CD4-positive, alpha-beta T cell treated with Interferon gamma for 1 hour (primary cell): ENCODE measurements around the gene TGM2.

Source experiments
- DNase-seq: peaks from one replicate; pipeline ENCODE4 v3.0.0-alpha.2; 2020

Gene TGM2

DNA sequence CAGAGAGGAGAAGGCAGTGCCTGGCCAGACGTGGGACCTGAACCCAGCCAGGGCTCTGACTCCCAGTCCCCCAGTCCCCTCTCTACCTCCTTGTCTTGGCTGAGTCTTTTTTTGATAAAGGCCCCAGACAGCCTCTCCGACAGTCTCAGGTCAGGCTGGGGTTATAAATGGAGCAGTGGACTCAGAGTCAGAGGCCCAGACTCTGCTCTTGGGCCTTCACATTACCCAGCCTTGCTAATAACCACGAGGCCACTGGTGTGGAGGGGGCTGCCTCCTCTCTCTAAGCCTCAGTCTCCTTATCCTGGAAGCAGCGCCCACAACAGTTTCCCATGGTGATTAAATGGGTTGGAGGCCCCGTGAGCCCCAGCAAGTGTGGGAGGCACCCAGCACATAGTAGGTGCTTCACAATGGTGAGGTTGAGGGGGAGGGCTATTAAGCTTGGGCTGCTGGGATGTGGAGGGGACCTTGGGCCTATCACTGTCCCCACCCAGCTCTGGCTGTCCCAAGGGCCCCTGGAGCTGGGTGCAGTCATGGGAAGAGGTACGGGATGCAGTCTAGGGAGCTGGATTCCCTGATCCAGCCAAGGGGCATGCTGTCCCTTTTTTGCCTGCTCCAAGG lies 35.7 kb downstream of the TGM2 start:
- DNase-seq: no peak

DNA sequence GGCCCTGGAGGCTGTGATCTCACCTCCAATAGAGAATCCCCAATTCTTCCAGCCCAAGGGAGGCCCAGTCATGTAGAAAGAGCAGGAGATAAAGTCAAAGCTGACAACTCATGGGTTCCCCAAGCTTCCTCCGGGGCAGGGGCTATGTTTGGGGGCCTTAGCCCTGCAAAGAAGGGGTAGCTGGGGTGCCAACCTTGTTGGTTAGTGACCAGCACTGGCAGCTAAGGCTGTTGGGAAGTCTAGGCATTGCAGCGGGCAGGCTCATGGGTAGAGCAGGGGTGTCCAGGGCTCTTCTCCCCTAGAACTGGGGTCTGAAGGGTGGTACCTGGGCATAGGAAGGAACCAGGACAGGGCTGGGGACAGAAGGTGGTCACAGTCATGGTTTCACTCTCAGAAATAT lies 36.4 kb downstream of the TGM2 start:
- DNase-seq: no peak

DNA sequence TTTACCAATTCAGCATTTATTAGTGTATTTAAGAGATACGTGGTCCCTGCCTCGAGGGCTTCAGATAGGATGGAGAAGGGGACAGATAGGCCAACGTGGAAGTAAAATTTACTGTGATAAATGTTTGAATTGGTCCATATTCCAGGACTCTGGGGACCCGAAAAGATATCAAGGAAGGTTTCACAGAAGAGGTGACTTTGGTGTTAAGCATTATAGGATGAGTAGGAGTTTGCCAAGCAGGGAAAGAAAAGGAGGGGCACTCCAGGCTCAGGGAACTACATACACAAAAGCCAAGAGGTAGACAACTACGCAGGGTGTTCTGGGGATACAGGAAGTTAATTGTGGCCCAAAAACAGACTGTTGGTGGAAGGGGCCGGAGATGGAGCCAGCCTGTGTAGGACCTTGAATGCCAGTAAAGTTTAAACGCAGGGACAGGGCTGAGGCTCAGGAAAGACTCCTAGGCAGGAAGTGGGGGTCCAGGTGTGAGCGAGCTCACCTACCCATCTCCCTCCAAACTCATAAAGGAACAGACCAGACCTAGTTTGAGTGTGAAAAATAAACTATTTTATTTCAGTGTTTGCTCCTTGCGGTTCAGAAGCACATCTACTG lies 37.0 kb downstream of the TGM2 start:
- DNase-seq: no peak

DNA sequence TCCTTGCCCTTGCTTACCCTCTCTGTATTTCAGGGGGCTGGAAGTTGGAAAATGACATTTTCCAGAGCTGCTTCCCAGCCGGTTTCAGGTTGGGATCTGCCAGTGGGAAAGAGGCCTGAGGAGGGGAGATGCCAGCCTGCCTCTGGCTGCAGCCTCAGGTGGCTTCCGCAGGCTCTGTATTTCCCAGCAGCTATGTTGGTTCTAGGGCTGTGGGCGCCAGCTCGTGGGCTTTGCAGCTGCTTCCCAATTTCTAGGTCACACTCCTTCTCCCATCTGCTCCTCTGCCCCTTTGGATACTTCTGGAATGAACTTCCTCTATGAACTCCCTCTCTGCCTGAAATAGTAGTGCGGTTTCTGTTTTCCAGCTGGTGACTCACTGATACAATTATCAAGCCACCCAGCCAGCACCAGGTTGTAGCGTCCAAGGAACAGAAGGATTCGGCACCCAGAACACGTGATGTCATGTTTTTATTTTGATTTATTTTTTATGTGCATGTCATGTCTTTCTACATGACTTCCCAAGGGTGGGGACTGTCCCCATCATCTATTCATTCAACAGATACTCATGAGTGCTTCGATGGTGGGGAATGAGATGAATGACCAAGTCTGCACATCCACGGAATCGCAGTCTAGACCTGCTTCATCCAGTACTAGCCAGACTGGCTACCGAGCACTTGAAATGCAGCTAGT lies 38.0 kb downstream of the TGM2 start:
- no peak for DNase-seq

DNA sequence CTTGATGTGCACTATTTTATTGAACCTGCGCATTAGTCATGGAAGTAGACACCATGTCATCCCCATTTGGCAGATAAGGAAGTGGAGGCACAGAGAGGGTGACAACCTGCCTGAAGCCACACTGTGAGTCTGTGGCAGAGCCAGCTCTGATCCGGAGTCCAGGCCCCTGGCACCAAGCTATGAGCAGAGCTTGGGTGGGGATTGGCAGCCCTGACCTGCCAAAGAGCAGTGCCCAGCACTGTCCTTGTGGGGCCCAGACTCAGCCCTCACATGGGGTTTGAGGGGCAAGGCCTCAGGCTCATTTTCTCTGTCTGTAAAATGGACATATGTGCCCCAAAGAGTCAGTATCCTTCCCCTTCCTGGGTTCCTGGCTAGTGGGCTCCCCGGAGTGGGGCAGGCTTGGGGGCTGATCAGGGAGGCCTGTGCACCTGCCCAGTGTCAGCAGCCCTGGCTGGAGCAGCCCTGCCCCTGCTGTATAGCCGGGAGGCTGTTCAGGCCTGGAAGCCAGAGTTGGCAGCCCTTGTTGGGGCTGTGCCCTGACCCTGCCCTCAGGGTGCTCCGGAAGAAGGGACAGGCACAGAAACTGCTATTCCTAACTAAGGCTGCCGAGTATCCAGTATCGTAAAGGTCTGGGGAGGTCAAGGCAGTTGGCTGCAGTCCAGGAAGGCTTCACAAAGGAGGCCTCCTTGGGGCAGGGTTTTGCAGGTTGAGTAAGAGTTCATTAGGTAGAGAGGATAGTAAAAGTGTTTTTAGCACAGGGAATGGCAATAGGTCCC lies 38.7 kb downstream of the TGM2 start:
- no peak for DNase-seq

DNA sequence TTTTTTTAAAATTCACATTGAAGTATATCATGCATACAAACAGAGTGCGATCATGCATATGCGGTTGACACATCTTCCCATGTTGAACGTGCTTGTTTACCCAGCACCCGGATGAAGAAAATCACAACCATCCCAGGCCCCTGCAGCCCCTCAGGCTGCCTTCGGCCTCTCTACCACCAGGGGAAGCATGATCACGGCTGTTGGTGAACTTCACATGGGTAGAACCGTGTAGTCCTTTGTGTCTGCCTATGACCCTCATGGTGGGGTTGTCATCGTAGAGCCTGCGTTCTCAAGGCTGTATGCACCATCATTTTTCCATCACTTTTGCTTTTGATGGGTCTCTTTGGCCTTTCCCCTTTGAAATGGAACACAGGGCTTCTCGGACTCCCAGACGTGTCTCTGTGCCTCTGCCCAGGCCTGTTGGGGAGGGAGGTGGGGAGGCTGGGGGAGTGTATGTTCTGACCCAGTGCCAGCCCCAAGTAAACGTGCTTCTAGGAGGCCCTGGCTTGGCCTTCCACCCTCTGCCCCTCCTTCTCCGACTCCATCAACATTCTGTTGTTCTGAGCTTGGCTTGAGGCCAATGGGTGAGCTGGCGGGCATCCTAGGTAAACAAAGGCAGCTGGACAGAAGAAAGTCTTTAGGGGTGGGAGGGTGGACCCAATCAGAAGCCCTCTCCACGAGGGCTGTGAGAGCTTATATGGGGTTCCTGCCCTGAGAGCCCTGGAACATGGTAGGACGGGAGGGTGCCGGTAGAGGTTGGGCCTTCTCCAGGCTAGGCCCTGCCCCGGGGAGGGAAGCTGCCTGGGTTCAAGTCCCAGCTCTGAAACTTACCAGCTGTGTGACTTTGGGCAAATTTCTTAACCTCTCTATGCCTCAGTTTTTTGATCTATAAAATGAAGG lies 39.7 kb downstream of the TGM2 start:
- DNase-seq: no peak

DNA sequence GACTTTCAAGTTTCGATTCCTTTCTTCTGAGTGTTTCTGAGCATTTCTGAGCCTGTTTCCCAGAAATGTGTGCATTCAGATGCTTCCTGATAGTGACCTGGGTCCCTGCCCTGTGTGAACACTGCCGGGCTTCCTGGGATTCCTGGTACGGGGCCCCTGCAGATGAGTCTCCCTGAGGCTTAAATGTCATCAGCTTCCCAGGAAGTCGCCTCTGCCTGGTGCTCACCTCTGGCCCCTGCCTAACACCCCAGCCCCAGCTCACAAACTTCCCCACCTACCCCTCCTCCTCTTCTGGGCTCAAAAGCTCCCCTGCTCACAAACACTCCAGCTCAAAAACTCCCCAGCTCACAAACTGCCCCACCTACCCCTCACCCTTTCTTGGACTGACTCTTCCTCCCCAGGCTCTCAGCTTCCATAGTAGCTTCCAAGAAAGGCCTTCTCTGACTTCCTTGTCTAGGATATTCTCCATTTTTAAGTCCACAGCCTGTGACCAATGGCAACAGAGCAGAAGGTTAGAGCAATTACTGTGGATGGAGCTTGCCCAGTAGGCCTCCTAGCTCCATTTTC lies 42.0 kb downstream of the TGM2 start:
- DNase-seq: no peak

DNA sequence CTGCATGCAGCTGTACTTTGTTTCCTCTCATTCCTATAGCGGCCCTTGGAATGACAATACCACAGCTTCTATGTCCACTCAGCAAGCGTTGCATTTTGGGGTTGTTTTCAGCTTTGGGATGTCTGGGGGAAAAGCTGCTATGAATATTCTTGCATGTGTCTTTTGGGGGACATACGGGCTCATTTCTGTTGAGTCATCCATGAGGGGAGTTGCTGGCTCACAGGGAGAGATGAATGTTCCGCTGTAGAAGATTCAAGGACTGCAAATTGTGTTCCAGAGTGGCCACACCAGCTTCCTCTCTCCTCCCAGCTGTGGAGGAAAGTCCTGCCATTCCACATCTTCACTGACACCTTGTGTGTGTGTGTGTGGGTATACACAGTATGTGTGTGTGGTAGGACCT lies 43.3 kb downstream of the TGM2 start:
- DNase-seq: no peak

DNA sequence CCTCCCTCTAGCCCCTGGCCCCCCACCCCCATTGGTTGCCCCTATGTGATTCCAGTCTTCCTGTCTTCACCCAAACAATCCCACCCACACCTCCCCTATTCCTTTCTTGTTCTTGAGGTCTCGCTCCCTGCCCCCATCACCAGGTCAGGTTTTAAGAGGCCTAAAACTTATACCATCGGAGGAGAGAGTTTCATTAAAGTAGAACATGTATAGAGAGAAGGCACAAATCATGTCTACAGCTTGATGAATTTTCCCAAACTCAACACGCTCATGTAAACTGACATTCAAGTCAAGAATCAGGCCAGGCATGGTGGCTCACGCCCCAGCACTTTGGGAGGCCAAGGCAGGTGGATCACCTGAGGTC lies 44.5 kb downstream of the TGM2 start:
- DNase-seq: no peak

DNA sequence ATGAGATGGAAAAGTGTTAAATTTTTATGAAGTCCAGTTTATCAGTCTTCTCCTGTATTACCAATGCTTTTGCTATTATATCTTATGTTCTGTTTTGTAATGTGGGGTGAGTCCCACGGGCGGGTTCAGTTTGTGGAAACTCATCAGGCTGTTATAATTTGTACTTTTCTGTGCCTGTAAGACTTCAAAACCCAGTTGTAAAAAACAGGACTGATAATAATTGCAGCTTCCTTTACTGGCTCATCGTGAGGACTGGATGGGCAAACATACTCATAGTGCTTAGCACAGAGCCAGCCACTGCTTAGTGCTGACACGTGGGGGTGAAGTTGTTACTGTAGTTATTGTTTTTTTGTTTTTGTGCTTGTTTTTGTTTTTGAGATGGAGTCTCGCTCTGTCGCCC lies 45.6 kb downstream of the TGM2 start:
- DNase-seq: no peak

DNA sequence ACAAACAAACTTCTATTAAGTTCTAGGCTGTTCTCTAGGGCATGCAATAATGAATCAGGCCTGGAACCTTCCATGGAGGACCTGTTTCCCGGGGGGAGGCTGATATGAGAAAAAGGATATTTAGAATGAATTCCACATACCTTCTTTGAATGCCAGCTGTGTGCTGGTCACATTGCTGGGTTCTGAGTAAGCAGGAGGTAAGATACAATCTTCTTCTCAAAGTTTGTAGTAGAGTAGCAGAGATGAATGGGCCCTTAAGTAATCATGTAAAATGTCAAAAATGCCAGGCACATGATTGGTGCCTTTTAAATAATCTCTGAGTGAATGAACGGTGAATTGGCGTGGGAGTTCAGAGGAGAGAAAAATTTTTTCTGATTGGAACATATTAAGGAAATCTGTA lies 47.4 kb downstream of the TGM2 start:
- no peak for DNase-seq

DNA sequence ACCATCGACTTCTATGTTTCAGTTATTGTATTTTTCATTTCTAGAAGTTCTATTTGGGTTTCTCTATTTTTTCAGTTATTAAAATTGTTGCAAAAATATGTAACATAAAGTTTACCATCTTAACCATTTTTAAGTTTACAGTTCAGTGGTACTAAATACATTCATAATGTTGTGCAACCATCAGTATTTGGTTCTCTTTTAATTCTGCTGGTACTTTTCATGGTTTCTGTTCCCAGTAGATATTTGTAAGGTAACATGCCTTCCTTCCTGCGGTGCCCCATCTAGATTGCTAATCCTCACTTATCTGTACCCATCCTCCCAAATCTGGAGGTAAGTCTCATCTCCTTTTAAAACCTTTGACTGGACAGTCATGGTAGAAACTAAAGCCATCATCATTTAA lies 47.9 kb downstream of the TGM2 start:
- no peak for DNase-seq

DNA sequence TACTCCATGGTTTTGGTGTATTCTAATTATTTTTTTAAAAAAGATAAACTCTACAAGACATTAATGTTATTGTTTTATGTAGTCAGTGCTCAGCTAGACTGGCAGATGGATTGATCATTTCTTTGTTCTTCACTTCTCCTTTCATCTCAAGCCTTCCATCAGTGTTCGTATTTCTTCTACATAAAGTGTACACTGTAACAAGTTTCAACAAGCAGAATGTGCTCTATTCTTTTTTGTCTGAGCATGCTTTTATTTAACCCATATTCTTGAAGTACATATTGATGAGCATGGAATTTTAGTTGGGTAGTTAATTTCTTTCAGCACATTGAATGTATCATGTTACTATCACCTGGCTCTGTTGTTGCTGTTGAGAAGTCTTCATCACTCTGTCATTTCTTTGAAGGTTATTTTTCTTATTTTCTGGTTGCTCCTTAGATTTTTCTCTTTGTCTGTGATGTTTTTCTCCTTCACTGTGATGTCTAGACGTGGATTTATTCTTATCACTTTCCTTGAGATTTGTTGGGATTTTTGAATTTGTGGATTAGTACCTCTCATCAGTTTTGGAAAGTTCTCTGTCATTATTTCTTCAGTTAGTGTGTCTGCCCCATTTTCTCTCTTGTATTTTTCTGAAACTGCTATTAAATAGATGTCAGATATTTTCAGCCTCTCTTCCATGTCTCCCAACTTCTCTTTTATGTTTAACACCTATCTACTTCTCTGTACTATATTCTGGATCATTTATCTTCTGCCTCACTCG lies 48.5 kb downstream of the TGM2 start:
- DNase-seq: no peak

DNA sequence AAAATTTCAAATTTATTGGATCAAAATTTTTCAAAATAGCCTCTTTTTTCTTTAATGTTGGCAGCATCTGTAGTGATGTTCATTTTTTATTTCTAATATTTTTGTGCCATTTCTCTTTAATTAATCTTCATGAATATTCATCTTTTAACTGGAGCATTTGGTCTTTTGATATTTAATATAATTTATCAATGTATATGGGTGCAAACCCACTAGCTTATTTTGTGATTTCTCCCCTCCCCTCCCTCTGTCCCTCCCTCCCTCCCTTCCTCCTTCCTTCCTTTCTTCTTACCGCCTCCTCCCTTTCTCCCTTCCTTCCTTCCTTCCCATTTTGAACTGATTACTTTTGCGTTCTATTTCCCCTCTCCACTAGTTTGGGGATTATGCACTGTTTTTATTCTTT lies 49.2 kb downstream of the TGM2 start:
- no peak for DNase-seq

DNA sequence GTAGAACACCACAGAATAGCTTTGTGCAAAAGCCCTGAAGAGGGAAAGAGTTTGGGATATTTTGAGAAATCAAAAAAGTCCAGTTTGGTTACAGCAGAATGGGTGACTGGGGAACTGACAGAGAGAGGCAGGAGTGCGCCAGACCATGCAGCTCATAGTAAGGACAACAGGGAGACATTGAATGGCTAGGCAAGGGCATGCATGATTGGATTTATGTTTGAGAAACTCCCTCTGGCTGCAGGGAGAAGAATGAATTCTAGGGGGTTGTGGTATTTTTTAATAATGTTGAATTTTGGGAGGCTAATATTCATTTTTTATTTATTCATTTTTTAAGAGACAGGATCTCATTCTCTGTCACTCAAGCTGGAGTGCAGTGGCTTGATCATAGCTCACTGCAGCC lies 49.9 kb downstream of the TGM2 start:
- no peak for DNase-seq

DNA sequence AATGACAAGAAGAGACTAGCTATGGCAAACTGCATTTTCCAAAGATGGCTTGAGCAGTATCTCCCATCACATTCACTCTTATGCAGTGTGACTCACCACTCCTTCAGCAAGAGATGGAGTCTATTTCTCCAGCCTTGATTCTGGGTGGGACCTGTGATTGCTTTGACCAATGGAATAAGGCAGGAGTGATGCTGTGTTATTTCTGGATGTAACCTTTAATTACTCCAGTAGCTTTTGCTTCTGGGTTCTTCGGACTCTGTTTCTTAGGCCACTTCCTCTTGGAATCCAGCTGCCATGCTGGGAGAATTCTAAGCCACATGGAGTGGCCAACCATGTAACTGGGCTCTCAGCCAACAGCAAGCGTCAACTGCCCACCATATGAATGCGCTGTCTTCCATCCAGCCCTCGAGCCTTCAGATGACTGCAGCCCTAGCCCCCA lies 50.7 kb downstream of the TGM2 start:
- DNase-seq: no peak

DNA sequence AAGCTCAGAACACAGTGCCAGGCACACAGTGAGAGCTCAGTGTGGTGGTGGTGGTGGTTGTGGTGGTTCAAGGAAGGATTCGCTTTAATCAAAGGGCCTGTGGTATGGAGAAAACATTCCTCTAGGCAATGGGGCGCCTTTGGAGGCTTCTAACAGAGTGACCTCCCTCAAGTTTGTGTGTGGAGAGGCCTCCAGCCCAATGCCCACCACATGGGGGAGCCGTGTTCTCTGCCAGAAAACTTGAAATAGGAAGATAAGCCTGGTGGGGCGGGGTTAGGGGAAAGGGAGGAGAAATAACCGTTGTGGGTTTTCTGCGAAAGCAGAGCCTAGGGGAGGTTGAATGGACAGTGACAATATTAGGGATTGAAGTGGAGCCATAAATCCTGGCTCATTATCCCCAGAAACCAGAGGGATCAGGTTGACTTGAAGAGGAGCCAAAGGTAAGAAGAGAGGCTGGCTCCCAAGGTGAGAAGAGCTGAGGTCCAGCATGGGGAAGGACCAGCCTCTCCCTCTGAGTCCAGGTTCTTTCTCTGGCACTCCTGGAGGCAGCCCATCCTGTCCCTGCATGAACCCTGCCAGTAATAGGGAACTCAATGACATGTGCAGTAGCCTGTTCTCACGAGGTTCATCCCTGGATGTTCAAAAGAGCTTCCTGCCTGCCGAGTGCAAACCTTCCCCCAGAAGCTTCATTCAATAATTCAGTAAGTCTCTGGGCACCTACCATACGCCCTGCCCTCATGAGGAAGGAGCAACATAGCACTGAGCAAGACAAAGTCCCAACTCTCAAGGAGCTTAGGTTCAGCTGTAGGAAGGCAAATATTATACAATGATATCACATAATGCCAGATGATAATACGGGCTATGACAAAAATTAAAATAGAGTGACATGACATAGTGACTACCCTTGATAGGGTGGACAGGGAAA lies 51.4 kb downstream of the TGM2 start:
- DNase-seq: peak; percentile 19

DNA sequence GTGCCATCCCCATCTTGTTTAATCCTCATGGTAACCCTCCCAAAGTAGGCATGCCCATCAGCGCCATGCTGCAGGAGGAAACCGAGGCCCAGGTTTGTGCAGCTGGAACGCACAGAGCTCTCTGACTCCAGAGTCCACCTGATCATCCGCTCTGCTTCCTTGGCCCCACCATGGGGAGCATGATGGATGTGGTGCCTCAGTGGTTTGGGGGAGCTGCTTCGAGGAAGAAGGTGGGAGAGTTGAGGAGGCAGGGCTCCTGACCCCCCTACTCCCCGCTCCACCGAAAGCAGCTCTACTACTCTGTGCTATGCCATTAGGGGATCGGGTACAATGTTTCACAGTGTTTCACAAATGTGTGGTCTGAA lies 52.2 kb downstream of the TGM2 start:
- DNase-seq: no peak

DNA sequence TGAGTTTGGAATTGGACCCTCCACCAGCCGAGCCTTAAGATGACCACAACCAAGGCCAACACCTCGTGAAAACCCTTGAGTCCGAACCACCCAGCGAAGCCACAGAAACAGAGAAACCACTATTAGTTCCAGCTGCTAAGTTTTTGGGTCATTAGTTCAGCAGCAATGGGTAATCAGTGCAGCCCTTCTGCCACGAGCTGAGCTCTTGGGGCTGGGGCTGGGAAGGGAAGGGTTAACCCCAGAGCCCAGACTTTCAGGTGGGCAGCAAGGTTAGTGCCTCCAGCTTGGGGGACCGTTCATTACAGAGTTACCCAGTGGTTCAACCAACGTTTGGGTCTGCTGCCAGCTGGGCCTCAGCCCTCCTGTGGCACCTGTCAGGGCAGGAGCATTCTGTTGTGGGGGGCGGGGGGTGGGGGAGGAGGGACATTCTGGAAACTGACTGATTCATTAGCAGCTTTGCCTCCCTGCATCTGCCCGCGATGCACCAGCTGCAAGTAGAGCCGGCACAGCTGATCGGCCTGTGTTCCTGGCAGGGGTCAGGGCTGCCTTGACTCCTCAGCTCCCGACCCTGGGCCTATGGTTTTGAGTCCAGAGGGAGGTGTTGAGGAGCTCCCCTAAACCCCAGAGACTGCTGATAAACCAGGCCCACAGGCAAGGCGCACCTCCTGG lies 52.7 kb downstream of the TGM2 start:
- DNase-seq: no peak
